HL-60 (cell line): ENCODE results near the gene FRAS1.

Experiments used
- GABPA ChIP-seq: IDR thresholded peaks from 2 replicates; pipeline ENCODE4 v1.6.1; 2012; ENCODE audit warnings: low read depth
- POLR2AphosphoS5 ChIP-seq: IDR thresholded peaks from 2 replicates; pipeline ENCODE4 v1.6.1; 2012; ENCODE audit warnings: low read depth
- SPI1 ChIP-seq: IDR thresholded peaks from 2 replicates; pipeline ENCODE4 v1.6.1; 2012; ENCODE audit warnings: low read depth, mild to moderate bottlenecking, borderline replicate concordance
- TF ChIP-seq, protein P1 (sequence below): IDR thresholded peaks from one replicate; pipeline ENCODE4 v1.5.1; 2011; ENCODE audit warnings: low read length, control low read depth, inconsistent platforms; ENCODE audit not compliant: insufficient read depth
- TF ChIP-seq, protein P2 (sequence below): IDR thresholded peaks from 2 replicates; pipeline ENCODE4 v1.6.1; 2012; ENCODE audit warnings: low read depth; ENCODE audit not compliant: insufficient replicate concordance

- TF ChIP-seq, protein P1, sequence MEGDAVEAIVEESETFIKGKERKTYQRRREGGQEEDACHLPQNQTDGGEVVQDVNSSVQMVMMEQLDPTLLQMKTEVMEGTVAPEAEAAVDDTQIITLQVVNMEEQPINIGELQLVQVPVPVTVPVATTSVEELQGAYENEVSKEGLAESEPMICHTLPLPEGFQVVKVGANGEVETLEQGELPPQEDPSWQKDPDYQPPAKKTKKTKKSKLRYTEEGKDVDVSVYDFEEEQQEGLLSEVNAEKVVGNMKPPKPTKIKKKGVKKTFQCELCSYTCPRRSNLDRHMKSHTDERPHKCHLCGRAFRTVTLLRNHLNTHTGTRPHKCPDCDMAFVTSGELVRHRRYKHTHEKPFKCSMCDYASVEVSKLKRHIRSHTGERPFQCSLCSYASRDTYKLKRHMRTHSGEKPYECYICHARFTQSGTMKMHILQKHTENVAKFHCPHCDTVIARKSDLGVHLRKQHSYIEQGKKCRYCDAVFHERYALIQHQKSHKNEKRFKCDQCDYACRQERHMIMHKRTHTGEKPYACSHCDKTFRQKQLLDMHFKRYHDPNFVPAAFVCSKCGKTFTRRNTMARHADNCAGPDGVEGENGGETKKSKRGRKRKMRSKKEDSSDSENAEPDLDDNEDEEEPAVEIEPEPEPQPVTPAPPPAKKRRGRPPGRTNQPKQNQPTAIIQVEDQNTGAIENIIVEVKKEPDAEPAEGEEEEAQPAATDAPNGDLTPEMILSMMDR = no peak
- TF ChIP-seq POLR2AphosphoS5 (no peak), GABPA (no peak), SPI1 (no peak)
- TF ChIP-seq, protein P2, sequence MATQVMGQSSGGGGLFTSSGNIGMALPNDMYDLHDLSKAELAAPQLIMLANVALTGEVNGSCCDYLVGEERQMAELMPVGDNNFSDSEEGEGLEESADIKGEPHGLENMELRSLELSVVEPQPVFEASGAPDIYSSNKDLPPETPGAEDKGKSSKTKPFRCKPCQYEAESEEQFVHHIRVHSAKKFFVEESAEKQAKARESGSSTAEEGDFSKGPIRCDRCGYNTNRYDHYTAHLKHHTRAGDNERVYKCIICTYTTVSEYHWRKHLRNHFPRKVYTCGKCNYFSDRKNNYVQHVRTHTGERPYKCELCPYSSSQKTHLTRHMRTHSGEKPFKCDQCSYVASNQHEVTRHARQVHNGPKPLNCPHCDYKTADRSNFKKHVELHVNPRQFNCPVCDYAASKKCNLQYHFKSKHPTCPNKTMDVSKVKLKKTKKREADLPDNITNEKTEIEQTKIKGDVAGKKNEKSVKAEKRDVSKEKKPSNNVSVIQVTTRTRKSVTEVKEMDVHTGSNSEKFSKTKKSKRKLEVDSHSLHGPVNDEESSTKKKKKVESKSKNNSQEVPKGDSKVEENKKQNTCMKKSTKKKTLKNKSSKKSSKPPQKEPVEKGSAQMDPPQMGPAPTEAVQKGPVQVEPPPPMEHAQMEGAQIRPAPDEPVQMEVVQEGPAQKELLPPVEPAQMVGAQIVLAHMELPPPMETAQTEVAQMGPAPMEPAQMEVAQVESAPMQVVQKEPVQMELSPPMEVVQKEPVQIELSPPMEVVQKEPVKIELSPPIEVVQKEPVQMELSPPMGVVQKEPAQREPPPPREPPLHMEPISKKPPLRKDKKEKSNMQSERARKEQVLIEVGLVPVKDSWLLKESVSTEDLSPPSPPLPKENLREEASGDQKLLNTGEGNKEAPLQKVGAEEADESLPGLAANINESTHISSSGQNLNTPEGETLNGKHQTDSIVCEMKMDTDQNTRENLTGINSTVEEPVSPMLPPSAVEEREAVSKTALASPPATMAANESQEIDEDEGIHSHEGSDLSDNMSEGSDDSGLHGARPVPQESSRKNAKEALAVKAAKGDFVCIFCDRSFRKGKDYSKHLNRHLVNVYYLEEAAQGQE = no peak
These were observed 127.5 kb downstream of the FRAS1 start for GRCh38 chr4:78184584-78184983.
